NCI-H2196 (cell line): ENCODE results near the gene IL17RE.
A peak's percentile ranks its signal among the peaks of the same experiment; 100 is the strongest.

ENCODE experiments used
- DNase-seq: peaks from one replicate; lab custom pipeline; 2025; ENCODE audit not compliant: unreplicated experiment; lab: John Stamatoyannopoulos, UW

Gene IL17RE

DNA sequence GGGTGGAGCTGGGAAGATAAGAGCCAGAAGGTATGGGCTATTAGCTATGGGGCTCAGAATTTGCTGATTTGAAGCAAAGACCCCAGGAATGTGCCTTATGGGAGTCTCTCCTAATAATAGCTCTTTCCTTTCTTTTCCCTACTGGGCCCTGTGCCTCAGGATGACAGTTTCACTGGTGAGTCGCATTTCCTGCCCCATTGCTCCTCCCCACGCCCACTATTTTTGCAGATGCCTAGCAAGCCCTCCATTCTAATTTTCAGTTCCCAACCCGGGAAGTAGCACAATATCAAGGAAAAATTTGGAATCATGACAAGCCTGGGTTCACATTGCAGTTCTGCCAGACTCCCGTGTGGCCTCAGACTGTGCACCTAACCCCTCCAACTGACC is 583 bp downstream of the IL17RE start:
- DNase-seq = no peak

DNA sequence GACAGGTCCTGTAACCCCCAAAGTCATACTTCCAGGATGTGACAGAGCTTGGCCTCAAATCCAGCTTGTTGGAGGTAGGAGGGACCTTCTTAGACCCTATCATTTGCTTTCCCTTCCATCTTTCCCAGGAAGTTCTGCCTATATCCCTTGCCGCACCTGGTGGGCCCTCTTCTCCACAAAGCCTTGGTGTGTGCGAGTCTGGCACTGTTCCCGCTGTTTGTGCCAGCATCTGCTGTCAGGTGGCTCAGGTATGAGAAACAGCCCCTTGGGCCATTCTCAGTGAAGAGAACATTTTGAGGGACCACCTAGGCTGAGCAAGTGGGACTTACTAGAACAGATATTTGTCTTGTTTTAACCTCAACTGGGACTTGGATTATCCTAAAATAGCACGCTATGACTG is 1.3 kb downstream of the IL17RE start:
- DNase-seq = no peak

- no peak for DNase-seq
Measured at GRCh38 chr3:9906480-9906879, 3.8 kb downstream of the IL17RE start.

- no peak for DNase-seq
Measured at GRCh38 chr3:9908286-9908685, 5.6 kb downstream of the IL17RE start.

DNA sequence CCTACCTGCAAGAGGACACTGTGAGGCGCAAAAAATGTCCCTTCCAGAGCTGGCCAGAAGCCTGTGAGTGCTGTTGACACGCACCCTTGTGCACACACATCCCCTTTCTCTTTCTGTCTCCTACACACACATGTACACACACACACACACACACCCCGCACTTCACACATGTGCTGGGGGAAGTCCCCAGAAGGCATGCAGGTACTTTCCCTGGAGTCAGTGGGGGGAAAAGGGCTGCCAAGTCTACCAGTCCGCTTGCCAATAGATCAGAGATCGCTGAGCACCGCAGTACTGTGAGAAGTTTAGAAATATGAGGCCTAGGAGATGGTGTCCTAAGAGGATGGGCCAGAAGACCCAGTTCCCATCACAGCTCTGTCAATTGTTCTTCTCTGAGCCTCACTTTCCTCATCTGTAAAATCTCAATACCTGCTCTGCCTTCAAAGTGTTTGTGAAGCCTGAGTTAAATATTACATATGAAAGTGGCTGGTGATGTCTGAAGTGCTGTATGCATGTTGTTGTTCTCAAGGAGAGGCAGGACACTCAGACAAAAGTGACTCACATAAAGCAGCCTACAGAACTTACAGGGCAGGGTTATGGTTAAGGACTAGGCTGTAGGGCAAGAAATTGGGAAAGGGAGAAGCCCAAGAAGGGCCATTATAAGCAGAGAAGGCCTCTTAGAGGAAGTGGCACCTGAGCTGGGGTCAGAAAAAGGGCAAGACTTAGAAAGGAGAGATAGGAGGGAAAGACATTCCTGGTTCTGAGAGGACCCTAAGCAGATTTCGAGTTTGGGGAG is 6.8 kb downstream of the IL17RE start:
- DNase-seq = no peak

DNA sequence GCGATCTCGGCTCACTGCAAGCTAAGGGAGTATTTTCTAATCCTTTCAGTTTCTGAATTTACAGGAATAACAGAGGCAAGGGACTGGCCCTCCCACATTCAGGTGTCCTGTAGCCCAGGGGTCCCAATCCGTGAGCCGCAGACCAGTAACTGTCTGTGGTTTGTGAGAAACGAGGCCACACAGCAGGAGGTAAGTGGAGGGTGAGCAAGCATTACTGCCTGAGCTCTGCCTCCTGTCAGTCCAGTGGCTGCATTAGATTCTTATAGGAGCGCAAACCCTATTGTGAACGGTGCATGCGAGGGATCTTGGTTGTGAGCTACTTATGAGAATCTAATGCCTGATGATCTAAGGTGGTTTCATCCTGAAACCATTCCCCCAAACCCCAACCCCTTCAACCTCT is 9.2 kb downstream of the IL17RE start:
- no peak for DNase-seq

GRCh38 chr3:9912294-9912935 is 9.8 kb downstream of the IL17RE start:
- DNase-seq = no peak

GRCh38 chr3:9913601-9914000 is 11.0 kb downstream of the IL17RE start:
- DNase-seq = no peak

- no peak for DNase-seq
Measured at GRCh38 chr3:9914011-9914410, 11.4 kb downstream of the IL17RE start.

- DNase-seq = no peak
Measured at GRCh38 chr3:9914559-9915253, 12.1 kb downstream of the IL17RE start.

DNA sequence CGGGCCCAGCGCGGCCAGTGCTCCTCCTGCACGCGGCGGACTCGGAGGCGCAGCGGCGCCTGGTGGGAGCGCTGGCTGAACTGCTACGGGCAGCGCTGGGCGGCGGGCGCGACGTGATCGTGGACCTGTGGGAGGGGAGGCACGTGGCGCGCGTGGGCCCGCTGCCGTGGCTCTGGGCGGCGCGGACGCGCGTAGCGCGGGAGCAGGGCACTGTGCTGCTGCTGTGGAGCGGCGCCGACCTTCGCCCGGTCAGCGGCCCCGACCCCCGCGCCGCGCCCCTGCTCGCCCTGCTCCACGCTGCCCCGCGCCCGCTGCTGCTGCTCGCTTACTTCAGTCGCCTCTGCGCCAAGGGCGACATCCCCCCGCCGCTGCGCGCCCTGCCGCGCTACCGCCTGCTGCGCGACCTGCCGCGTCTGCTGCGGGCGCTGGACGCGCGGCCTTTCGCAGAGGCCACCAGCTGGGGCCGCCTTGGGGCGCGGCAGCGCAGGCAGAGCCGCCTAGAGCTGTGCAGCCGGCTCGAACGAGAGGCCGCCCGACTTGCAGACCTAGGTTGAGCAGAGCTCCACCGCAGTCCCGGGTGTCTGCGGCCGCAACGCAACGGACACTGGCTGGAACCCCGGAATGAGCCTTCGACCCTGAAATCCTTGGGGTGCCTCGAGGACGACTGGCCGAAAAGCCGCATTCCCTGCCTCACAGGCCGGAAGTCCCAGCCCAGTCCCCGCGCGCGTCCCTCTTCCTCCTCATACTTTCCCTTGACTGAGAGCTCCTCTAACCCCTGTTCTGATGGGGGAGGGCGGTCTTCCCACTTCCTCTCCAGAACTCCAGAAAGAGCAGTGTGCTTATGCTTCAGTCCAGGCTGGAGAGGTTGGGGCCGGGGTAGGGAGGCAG is 12.8 kb downstream of the IL17RE start:
- DNase-seq = no peak

DNA sequence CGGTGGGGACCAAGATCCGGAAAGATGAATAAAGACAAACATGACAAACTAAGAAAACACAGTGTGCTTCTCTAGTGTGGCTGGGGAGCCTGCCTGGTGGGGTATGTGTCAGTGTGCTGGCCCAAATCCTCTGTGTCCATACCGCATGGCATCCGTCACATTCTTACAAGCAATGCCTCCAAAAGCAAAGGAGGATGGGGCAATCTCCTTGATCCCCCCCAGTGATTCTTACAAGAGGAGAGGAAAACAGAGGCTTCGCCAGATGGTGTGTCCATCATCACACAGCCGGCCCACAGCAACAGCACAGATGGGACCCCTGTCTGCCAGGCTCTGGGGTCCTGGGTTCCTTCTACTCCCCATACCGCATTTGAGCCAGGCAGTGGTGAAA is 13.7 kb downstream of the IL17RE start:
- no peak for DNase-seq

GRCh38 chr3:9916734-9917680 is 14.4 kb downstream of the IL17RE start, which contains the start of gene IL17RC:
TSS of gene IL17RC (plus strand) at chr3:9917098. CDS start at chr3:9917316, 218 bp downstream.
- DNase-seq = peak; percentile 72

- DNase-seq = no peak
Measured at GRCh38 chr3:9917820-9918219, 15.2 kb downstream of the IL17RE start.

- DNase-seq = no peak
Measured at GRCh38 chr3:9918261-9919038, 15.8 kb downstream of the IL17RE start.

- DNase-seq = no peak
Measured at GRCh38 chr3:9928158-9928557, 25.5 kb downstream of the IL17RE start.

GRCh38 chr3:9930804-9931418 is 28.3 kb downstream of the IL17RE start:
- no peak for DNase-seq

- no peak for DNase-seq
Measured at GRCh38 chr3:9932535-9932842, 29.8 kb downstream of the IL17RE start.
